ES-I3 (cell line): Measurements from ENCODE around the gene ACOXL.

Source experiments
- H3K36me3 ChIP-seq: 2 replicates; pipeline ENCODE4 v1.6.1; 2013; ENCODE audit warnings: mild to moderate bottlenecking, low read length, control low read depth, moderate library complexity; ENCODE audit not compliant: insufficient read depth
- H3K4me1 ChIP-seq: 2 replicates; pipeline ENCODE4 v1.6.1; 2013; ENCODE audit warnings: mild to moderate bottlenecking, control low read depth, low read length; ENCODE audit not compliant: insufficient read depth
- H3K9ac ChIP-seq: 2 replicates; pipeline ENCODE4 v1.6.1; 2013; ENCODE audit warnings: low read depth, mild to moderate bottlenecking, low read length, moderate library complexity
- H3K9me3 ChIP-seq: 2 replicates; pipeline ENCODE4 v1.6.1; 2013; ENCODE audit warnings: mild to moderate bottlenecking, low read length, moderate library complexity; ENCODE audit not compliant: control insufficient read depth, insufficient read depth

The ACOXL gene

DNA sequence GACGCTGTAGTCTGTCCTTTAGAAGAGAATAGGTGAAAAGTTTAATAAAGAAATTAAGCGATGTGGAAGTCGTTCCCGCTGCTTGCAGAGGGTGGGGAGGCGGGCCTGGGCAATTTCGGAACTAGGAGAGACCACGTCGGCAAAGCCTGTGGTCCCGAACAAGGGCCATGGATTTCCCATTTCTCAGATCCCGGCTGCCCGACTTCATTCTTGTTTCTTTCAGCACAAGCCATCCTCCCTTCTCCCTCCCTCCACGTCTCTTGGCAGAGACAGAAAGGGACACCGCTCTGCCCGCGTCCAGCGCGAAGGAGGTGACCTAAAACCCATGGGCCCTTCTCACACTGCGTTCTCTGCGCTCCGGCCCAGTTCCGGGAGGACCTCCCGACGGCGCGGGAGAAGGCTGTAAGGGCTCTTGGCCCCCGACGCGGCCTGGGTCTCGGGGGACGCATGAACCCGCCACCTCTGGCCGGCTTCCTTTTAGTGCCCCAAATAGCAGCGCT lies 386.2 kb downstream of the ACOXL start:
- Histone ChIP-seq H3K9ac (peak overlapping the region; percentile 67; the same call in 1 of the 2 replicates), H3K4me1 (no peaks in the 10 kb centered on the region), H3K9me3 (no peaks in the 10 kb centered on the region), H3K36me3 (no peaks in the 10 kb centered on the region)

DNA sequence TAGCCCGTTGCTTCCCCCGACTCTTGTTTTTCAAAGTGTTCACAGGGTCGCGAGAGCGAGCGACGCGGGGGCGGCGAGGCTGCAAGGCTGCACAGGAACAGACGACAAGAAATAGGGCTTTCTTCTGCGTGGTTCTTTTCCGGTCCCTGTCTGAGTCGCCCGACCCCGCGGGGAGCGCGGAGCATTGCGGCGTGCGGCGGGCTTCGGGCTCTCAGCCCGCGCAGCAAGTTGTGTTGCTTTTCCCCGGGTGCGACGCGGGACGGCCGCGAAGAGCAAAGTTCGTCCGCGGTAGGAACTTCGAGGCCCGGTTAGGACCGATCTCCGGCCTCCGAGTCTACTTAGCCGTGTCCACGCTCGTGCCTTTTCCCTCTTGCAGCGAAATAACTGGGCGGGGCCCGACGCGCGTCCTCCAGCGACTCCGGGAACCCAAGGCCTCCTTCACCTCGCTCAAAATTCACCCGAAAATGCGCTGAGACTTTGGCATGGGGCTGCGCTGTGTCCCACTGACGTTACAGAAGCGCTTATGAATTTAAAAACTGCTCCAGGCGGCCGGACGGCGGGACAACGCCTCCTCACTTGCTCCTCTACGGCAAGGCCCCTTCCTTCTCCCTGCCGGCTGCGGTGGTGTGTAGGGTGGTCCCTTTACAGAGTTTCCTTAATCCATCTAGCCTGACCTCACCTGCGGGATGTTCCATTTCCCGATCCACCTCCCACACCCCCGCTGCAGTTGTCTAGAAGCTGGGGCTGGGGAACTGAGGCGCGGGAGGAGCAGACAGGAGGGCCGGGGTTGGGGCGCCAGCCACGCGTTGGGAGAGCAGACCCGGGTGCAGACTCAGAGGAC lies 386.8 kb downstream of the ACOXL start:
- no peaks in the 10 kb centered on the region for H3K9me3 ChIP-seq
- no peaks in the 10 kb centered on the region for H3K4me1 ChIP-seq
- H3K36me3 ChIP-seq: no peaks in the 10 kb centered on the region
- H3K9ac ChIP-seq: peak overlapping the region; percentile 67; the same call in 1 of the 2 replicates

DNA sequence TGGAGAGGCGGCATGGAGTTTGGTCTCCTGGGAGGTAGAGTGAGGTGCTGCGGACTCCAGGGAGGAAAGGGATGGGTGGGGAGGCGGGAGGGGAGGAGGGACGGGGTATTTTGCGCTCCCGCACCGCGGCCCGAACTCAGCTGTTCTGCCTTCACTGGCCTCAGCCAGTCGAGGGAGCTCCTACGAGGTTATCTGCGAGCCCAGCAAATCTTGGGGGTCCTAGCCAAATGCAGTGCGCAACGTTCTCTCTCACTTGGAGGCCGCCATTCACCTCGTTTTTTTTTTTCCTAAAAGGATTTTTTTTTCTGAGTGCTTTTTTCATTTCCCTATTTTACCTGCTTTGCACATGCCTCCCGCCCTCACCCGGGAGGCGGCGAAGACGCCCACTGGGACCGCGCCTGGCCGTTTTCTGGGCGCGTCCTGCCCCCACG lies 387.5 kb downstream of the ACOXL start:
- Histone ChIP-seq H3K36me3 (no peaks in the 10 kb centered on the region; the same call in 1 of the 2 replicates), H3K9ac (peak overlapping the region; percentile 67; the same call in 1 of the 2 replicates), H3K9me3 (no peaks in the 10 kb centered on the region), H3K4me1 (no peaks in the 10 kb centered on the region)

DNA sequence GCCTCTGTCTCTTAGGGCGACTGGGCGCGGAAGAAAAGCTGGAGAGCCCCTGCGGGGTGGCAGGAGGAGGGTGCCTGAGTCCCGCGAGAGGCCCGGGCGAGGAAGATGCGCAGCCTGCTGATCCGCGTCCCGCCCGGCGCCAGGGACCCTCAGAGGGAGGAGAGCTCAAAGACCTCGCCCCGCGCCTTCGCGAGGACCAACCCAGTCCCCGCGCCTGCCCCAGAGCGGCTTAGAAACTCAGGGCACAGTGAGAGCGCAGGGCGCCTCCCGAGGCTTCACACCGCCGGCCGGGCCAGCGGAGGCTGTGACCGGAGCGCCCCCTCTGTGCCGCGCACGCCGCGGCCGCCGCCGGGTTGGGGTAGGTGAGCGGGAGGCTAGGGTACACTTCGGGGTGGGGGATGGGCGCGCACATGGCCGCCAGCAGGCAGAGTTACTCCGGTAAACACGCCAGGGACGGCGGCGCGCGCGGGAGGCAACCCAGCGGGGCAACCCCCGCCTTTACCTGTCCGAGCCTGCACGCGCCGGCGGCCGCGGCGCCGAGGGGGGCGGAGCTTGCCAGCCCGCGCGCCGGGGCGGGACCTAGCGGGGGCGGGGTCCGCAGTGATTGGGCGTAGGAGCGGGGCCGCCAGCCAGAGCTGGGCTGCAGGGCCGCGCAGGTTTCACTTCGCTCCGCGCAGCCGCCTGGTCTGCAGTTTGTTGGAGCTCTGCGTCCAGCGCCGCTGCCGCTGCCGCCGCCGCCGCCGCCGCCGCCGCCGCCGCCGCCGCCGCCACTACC lies 388.1 kb downstream of the ACOXL start, which contains the start of gene BCL2L11:
Gene BCL2L11 (plus strand): TSS at position 662 of the 775 bp plus-strand sequence. CDS start 2,832 bp downstream, outside the sequence.
- Histone ChIP-seq H3K36me3 (peaks cover 3% of the 10 kb centered on the region; the same call in 1 of the 2 replicates), H3K4me1 (no peaks in the 10 kb centered on the region), H3K9me3 (no peaks in the 10 kb centered on the region), H3K9ac (peak within 1 kb of the TSS; percentile 86)

DNA sequence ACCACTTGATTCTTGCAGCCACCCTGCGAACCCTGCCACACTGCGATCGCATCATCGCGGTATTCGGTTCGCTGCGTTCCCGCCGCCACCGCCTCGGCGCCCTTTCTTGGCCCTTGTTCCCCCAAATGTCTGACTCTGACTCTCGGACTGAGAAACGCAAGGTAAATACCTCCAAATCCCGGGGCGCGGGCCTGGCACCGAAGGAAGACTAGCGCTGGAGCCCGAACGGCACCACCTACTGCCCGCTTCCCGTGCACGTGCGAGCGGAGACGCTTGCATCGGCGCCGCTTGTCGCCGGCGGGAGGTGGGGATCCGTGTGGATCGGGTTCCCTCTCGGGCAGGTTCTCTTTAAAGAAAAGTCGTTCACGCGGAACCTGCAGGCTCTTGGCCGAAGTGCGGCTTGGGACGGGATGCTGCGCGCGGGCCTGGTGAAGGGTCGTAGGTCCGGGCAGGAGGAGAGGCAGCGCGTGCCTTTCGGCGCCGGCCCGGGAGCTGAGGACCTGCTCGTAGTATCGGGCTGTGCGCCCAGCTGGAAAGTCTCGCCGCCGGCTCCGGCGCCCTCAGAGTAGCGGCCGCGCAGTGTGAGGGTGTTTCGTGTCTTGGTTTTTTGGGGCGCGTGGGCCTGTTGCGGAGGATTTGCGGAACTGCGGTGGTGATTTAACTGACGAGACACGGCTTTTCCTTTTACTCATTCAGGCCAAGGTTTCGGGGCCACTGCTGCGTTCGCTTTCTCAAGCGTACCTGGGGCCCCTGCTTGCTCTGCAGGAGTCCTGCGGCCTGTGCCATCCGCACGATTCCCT lies 388.9 kb downstream of the ACOXL start:
- Histone ChIP-seq H3K4me1 (no peaks in the 10 kb centered on the region), H3K36me3 (peaks cover 9% of the 10 kb centered on the region; the same call in 1 of the 2 replicates), H3K9ac (peak overlapping the region; percentile 86), H3K9me3 (no peaks in the 10 kb centered on the region)

DNA sequence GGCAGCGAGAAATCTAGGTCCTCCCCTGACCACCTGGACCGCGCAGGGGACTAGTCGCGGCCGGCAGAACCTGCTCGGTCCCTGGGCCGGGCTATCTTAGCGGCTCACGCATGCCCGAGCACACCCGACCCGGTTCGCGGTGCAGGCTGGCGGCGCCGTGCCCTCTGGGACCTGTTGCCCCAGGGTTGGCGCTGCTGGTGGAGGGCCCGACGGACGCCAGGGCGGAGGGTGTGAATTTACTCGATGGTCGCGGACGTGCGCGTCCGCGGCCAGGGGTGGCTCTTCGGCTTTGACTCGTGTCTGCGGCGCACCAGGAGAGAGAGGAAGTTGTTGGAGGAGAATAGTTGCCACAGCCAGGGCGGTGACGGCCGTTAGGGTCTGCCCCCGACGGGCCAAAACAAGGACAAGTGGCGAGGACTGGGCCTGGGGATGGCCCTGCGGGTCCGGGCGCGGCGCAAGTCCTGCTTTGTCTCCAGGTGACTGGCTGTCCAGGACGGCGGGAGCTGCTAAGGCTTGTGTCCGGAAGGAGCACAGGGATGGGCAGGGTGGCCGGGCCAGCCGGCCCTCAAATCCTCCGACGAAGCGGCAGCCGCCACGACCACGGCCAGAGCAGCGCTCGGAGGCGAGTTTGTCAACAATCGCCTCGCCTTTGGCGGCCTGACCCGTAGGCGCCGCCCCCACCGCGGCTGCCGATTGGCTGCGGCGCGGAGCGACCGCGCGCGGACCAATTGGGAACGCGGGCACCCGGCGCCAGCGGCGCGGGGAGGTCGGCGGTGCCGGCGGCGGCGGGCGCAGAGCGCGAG lies 389.7 kb downstream of the ACOXL start:
- Histone ChIP-seq H3K4me1 (no peaks in the 10 kb centered on the region), H3K9me3 (no peaks in the 10 kb centered on the region)

DNA sequence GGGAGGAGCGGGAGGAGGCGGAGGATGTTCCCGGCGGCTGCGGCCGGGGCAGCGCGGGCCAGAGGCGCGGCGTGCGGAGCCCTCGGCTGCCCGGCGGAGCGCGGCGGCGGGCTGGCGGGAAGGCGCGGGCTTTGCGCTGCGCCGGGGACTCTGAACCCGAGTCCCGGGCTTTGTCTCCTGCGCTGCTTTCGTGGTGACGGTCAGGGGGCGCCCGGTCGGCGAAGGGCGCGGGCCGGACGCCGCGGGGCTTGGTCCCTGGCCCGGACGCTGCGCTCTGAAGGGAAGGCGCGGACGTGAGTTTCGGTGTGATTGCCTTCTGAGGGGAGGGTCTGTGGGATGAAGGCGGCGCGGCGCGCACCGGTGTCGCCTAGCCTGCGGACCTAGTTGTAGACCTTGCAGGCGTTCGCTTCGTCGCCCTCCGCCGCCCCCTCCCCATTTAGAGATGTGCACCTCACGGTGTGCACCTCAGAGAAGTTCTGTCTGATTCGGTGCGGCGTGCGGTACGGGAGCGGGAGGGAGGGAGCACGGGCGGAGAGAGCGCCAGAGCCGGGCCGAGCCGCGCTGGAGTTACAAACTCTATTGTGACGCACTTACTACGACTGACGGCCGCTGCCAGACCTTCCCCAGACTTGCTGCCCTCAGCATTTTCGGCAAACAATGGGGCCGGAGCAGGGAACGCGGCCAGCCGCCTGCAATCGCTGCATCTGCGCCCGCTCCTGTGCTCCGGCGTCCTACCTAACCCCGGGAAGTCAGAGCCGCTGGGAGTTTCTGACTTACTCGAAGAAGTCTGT lies 390.5 kb downstream of the ACOXL start:
- no peaks in the 10 kb centered on the region for H3K9me3 ChIP-seq
- H3K4me1 ChIP-seq: no peaks in the 10 kb centered on the region
- peaks cover 9% of the 10 kb centered on the region; the same call in 1 of the 2 replicates for H3K36me3 ChIP-seq
- peak overlapping the region; percentile 86 for H3K9ac ChIP-seq

More for the DNA sequence above, 389.7 kb downstream of the ACOXL start:
- Histone ChIP-seq H3K9ac (peak overlapping the region; percentile 86), H3K36me3 (peaks cover 9% of the 10 kb centered on the region; the same call in 1 of the 2 replicates)

DNA sequence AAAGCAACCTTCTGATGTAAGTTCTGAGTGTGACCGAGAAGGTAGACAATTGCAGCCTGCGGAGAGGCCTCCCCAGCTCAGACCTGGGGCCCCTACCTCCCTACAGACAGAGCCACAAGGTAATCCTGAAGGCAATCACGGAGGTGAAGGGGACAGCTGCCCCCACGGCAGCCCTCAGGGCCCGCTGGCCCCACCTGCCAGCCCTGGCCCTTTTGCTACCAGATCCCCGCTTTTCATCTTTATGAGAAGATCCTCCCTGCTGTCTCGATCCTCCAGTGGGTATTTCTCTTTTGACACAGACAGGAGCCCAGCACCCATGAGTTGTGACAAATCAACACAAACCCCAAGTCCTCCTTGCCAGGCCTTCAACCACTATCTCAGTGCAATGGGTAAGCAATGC lies 391.4 kb downstream of the ACOXL start:
- Histone ChIP-seq H3K4me1 (no peaks in the 10 kb centered on the region), H3K36me3 (peaks cover 9% of the 10 kb centered on the region; the same call in 1 of the 2 replicates), H3K9ac (no peak overlapping the region), H3K9me3 (no peaks in the 10 kb centered on the region)

DNA sequence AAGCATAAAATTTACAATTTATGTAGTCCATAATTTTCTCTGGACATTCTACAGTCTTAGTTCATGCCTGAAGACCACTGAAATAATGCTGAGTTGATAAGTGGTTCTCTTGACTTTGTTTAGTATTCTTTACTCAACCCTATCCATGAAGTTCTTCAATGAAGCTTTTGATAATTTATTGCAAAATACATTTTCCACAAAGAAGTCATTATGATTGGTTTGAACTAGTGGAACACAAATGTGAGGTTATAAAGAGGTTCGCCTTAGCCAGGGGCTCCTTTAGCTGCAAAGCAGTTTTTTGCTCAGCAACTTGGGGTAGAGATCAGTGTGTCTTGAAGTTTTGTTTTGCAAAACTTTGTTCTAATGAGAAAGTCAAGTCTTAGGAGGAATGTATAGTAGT lies 394.2 kb downstream of the ACOXL start:
- no peaks in the 10 kb centered on the region for H3K9me3 ChIP-seq
- H3K36me3 ChIP-seq: peaks cover 9% of the 10 kb centered on the region; the same call in 1 of the 2 replicates
- no peak overlapping the region for H3K9ac ChIP-seq
- no peaks in the 10 kb centered on the region for H3K4me1 ChIP-seq

DNA sequence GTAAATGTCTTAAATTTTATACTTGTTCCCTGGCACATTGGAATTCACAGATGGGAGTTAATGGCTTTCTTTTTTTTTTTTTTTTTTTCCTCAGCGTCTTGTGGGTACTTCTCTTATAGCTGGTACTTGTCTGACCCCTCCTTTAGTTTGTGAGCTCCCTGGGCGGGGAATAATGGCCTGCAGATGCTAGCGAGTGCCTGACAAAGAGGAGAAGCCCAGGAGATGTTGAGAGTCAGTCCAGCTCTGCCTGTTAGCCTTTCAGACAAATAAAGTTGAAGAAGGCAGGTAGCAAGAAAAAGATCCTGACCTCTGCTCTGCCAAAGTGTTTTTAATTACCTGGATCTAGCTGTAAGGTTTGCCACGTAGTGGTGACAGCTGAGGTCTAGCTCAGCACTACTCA lies 395.0 kb downstream of the ACOXL start:
- Histone ChIP-seq H3K9me3 (no peaks in the 10 kb centered on the region), H3K36me3 (peaks cover 9% of the 10 kb centered on the region; the same call in 1 of the 2 replicates), H3K4me1 (no peaks in the 10 kb centered on the region), H3K9ac (no peak overlapping the region)

DNA sequence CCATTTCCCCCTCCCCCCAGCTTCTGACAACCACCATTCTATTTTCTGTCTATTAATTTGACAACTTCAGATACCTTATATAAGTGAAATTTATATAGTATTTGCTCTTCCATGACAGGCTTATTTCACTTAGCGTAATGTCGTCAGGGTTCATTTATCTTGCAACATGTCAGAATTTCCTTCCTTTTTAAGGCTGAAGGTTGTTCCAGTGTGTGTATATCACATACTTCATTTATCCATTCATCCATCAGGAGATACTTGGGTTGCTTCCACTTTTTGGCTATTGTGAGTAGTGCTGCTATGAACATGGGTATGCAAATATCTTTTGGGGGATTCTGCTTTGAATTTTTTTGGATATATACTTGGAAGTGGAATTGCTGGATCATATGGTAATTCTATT lies 395.7 kb downstream of the ACOXL start:
- Histone ChIP-seq H3K9me3 (no peaks in the 10 kb centered on the region), H3K9ac (no peak overlapping the region), H3K4me1 (no peaks in the 10 kb centered on the region), H3K36me3 (peaks cover 9% of the 10 kb centered on the region; the same call in 1 of the 2 replicates)

DNA sequence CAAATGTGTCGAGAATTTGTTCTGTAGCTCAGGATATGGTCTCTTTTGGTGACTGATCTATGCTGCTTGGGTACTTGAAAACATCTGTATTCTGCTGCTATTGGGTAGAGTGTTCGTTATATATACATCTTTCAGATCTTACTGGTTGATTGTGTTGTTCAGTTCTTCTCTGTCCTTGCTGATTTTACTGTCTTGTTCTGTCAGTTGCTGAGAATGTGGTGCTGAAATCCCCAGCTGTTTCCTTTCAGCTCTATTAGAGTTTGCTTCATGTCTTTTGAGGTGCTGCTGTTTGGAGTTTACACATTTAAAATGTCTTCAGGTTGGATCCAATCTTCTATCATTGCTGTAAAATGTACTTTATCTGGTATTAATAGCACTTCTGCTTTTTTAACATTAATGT lies 401.2 kb downstream of the ACOXL start:
- no peak overlapping the region for H3K9ac ChIP-seq
- H3K9me3 ChIP-seq: no peaks in the 10 kb centered on the region
- no peaks in the 10 kb centered on the region for H3K36me3 ChIP-seq
- H3K4me1 ChIP-seq: no peaks in the 10 kb centered on the region
